GM12873 (cell line): ENCODE data around the gene MCM3.

ENCODE experiments used
- TF ChIP-seq, protein P1 (sequence below): IDR thresholded peaks from 2 replicates; pipeline ENCODE4 v1.5.1; 2012; ENCODE audit warnings: low read depth, mild to moderate bottlenecking, moderate library complexity, low read length, control low read depth; ENCODE audit not compliant: insufficient read depth; ENCODE audit errors: missing control alignments

MCM3 gene

DNA sequence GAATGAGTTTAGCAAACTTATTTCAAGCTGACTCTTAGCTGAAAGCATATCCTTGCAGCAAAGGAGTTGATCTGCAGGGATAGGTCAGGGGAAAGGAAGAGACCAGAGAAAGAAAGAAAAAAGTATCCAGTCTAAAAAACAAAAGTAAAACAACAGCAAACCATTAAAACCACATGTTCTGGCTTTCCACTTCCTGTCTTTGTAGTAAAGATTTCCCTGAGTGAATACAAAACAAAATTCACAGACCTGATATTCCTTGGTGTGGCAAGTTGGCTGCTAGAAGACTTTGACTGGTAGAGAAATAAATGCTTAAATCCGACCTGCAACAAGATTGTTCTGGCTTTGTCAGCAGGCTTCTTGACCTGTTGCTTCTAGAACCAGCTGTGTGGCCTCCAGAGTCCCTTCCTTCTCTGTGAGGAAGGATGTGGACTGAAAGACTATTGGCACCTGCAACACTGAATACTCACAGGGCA lies 23.4 kb upstream of the MCM3 start:
- TF ChIP-seq, protein P1, sequence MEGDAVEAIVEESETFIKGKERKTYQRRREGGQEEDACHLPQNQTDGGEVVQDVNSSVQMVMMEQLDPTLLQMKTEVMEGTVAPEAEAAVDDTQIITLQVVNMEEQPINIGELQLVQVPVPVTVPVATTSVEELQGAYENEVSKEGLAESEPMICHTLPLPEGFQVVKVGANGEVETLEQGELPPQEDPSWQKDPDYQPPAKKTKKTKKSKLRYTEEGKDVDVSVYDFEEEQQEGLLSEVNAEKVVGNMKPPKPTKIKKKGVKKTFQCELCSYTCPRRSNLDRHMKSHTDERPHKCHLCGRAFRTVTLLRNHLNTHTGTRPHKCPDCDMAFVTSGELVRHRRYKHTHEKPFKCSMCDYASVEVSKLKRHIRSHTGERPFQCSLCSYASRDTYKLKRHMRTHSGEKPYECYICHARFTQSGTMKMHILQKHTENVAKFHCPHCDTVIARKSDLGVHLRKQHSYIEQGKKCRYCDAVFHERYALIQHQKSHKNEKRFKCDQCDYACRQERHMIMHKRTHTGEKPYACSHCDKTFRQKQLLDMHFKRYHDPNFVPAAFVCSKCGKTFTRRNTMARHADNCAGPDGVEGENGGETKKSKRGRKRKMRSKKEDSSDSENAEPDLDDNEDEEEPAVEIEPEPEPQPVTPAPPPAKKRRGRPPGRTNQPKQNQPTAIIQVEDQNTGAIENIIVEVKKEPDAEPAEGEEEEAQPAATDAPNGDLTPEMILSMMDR: no peak

DNA sequence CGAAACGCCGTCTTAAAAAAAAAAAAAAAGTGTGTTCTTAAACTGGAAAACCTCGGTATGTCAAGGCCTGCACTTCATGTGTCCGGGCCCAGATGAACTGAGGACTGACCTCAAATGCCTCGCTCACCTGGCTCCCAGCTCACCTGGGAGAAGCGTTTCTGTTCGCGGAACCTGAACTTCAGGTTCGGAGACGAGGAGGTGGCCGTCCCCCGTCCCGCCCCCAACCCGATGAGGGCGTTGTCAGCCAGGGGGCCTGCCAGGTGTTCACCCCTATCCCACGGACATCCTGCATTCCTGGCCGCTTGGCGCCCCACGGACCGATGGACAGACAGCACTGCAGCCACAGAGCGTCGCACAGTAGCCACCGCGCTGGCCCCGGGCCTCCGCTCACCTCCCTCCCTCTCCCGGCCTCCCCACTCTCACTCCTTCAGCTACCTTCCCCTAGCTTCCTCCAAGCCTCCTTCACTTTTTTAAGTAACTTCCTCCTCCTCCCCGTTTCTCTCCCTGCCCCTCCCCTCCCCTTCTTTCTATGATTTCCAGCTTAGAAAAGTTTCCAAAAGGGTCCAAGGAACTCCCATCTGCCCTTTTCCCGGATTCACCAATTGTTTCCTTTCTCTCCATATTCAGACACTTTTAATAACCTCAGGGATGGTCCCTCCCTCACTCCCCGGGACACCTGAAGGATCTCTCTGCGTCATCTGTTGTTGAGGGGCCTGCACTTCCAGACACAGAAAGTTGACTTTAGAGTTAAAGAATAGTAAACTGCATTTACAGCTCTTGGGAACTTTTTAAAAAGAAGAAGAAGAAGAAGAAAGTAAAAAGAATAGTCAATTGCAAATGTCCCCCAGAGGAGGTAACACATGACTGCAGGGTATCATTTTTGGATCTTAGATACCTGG lies 22.7 kb upstream of the MCM3 start:
- TF ChIP-seq, protein P1: no peak

DNA sequence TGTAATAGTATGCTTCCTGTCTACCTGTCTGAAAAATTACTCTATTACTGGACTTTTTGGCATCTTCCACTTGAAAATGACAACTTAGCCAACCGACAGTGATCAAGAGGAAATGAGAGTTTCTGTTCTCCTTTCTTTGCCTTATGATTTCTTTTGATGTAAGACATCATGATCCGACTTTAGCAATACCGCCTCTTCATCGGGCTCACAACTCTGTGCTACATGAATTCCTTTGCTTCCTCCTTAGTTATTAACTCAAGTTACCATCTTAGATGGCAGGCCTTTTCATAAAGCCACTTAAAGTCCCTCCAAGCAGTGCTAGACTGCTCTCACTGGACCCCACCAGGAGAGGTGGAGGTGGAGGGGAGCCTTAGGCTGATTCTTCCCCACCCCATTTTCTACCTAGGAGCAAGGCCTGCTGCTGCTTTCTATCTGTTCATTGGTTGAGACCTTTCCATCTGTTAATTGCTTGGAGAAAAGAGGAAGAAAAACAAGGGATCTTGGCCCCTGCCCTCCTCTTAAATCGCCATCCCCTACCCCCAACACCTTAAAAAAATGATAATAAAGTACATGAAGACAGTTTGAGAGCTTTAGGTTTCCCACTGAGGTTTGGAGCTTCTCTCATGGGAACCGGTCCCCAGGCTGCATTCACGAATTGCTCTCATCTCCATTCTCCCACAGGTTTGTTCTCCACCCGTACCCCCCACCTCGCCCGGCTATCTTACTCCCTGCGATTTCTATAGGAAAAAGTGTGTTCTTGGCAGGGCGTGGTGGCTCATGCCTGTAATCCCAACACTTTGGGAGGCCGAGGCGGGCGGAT lies 21.6 kb upstream of the MCM3 start:
- TF ChIP-seq, protein P1: no peak

DNA sequence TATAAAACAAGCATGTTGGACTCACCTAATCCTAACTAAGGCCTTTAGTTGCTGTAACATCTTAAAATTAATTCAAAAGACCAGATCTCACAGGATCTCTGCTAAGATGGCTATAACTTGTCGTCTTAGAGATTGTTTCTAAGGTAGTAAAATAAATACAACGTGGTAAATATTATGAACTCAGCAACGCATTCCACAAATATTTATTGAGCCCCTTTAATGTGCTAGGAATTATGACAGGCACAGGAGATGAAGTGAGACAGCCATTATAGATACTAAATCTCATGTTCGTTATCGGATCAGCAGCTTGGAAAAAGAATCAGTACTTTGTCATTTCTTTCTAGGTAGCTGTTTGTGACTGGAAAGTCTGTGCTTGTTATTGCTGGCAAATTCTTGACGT lies 20.9 kb upstream of the MCM3 start:
- TF ChIP-seq, protein P1: no peak

DNA sequence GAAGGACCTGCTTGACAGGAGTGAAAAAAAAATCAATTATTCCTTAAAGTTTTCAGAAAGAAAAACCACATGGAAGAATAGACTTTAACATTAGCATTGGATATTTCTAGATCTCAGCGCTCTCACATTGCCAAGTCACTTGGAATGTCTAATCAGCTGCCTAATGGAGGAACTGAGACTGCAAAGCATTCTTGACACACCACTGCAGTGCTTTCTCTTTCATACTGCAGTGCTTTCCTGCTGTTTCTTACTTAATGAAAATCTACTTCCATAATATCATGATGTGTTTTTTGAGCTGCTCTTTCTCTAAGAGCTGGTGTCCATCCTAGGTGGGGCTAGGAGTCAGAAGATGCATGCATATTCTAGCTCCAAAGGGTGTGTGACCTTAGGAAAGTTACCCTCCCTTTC lies 20.4 kb upstream of the MCM3 start:
- TF ChIP-seq, protein P1: no peak

DNA sequence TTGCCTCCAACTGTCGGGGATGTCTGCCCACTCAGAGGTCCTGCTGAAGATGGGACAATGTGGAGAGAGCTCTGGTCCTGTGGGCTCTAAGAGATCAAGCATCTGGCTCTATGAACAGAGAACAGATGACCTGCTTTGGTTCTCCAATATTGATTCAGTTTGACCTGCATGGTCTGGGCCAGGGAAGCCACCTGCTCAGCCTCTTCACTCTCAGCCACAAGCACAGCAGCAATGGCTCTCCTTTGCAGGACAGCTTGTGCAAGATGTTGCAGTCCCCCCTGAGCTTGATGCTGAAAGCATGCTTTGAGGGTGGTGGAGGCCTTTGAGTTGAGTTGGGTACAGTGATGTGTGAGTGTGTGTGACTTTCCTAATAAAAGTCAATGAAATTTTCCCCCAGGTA lies 18.6 kb upstream of the MCM3 start:
- TF ChIP-seq, protein P1: no peak

DNA sequence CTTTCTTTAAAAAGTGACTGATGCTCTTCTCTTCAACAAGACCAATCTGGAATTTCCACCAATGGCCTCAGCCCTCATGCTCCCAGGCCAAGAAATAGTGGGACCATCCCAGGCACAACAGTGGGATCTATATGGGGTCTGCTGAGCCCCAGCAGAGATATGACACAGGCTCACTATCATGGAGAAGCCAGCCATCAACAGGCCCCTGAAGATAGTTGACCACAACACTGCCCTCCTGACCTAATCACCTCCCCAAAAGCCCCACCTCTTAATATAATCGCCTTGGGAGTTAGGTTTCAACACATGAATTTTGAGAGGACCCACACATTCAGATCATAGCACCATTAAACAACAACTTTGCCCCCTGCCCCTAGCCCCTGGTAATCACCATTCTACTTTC lies 16.8 kb upstream of the MCM3 start:
- TF ChIP-seq, protein P1: no peak
